AG09309 (cell line): ENCODE measurements around the gene HTR3D.

Source experiments
- DNase-seq: peaks from one replicate; pipeline ENCODE4 v3.0.0-alpha.2; 2010; ENCODE audit warnings: low read depth
- H3K4me3 ChIP-seq: 2 replicates; pipeline ENCODE4 v1.5.1; 2011; ENCODE audit warnings: mild to moderate bottlenecking, low read depth, low read length, moderate library complexity; ENCODE audit not compliant: control insufficient read depth
- TF ChIP-seq, protein P1 (sequence below): IDR thresholded peaks from 2 replicates; pipeline ENCODE4 v1.5.1; 2011; ENCODE audit warnings: mild to moderate bottlenecking, low read depth, low read length, inconsistent platforms; ENCODE audit not compliant: insufficient read depth, control insufficient read depth; ENCODE audit errors: missing control alignments

HTR3D gene

DNA sequence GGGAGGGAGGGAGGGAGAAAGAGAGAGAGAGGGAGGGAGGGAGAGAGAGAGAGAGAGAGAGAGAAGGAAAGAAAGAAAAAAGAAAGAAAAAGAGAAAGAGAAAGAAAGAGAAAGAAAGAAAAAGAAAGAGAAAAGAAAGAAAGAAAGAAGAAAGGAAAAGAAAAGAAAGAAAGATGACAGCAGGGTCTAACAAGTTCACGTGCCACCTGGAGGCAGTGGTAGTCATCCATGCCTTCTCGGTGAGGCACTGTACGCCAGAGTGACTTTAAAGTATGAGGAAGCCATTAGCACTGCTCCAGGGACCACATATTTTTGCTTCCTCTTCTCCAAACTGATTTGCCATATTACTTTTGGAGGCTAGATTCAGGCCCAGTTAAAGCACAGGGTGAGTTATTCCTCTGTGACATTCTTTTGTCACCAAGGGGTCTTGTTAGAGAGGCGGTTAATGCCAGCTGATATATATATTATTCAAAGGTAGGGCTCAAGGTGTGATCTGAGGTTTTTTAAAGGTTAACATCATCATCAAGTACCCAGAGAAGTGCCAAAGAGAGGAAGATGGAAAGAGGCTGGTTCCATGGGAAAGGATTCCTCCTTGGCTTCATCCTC lies at the start of gene HTR3D:
Gene HTR3D (plus strand): TSS at position 556 of the 606 bp plus-strand sequence. CDS start 0 bp downstream, at position 556.
- no peak for DNase-seq
- TF ChIP-seq, protein P1, sequence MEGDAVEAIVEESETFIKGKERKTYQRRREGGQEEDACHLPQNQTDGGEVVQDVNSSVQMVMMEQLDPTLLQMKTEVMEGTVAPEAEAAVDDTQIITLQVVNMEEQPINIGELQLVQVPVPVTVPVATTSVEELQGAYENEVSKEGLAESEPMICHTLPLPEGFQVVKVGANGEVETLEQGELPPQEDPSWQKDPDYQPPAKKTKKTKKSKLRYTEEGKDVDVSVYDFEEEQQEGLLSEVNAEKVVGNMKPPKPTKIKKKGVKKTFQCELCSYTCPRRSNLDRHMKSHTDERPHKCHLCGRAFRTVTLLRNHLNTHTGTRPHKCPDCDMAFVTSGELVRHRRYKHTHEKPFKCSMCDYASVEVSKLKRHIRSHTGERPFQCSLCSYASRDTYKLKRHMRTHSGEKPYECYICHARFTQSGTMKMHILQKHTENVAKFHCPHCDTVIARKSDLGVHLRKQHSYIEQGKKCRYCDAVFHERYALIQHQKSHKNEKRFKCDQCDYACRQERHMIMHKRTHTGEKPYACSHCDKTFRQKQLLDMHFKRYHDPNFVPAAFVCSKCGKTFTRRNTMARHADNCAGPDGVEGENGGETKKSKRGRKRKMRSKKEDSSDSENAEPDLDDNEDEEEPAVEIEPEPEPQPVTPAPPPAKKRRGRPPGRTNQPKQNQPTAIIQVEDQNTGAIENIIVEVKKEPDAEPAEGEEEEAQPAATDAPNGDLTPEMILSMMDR, result no peak
- H3K4me3 ChIP-seq, result no peak within 1 kb of the TSS

- H3K4me3 ChIP-seq, result no peak overlapping the region
- no peak for DNase-seq
- TF ChIP-seq, protein P1, result no peak
Measured at GRCh38 chr3:183981990-183982644, 49.4 kb upstream of the HTR3D start.

DNA sequence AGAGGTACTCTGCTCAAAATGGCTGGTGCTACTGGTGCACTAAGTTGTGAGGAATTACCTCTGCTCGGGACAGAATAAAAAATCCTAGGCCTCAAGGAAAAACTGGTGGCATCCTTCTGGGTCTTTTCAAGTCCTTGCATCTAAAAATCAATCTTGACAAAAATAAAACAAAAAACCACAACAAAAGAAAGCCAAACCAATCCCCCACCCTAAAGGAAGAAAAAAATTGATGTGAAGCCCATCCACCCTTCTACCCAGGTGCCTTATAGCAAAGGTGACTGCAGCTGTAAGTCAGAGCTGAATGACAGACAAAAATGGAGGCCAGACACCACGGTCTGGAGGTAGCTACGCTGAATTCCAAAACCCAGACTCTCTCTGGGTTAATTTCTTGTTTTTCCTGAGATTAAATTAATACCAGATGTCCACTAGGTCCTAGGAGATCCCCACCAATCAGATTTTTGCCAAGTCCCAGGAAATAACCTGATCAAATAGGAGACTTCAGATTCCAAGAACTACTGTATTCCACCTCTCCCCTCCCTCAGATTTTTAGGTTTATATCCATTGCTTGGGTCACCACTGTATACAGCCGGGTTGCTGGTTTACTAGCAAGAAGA lies 47.3 kb upstream of the HTR3D start:
- TF ChIP-seq, protein P1, result no peak
- H3K4me3 ChIP-seq, result no peak overlapping the region
- no peak for DNase-seq

GRCh38 chr3:183984749-183985729 lies 46.5 kb upstream of the HTR3D start:
- TF ChIP-seq, protein P1, result no peak
- DNase-seq, result no peak
- no peak overlapping the region for H3K4me3 ChIP-seq

- TF ChIP-seq, protein P1, result no peak
- H3K4me3 ChIP-seq, result no peak overlapping the region
- DNase-seq, result no peak
Measured at GRCh38 chr3:183987000-183987600, 44.4 kb upstream of the HTR3D start.
